ENCODE results near the gene SPRYD3.
"Not testable (repeated sequence)": the region's sequence is repeated elsewhere in the genome, so short reads cannot be mapped to it uniquely, and the experiment has no call there.

SPRYD3 gene

DNA sequence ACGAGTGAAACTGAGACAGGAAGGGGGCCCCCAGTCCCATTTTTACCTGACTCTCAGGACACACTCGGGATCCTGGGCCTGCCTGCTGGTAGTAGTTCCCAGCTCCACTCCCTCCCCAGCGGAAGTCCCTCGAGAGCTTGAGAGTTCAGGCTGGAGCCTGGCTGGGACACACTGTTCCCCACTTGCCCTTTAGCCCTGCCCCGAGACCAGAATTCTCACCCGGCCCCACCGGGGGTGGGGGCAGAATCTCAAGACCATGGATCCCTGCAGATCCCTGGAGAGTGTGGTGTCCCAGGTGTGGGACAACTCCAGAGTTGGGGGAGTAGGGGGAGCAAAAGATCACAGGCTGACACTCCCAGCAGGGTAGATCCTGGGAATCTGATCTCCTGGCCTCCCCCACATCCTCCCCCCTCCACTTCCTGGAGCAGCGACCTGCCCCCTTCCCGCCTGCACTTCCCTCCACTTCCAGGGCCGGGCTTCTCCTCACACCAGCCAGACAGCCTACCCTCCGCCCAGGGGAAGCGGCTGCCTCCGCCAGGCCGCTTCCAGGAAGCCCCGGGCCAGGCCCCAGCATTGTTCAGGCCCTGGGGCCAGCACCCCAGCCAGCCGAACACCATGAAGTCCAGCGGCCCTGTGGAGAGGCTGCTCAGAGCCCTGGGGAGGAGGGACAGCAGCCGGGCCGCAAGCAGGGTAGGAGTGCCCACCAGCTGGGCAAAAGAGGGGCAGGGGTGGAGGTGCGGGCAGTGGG lies 29.4 kb downstream of the SPRYD3 start, which contains the start of gene TNS2:
Gene TNS2 (plus strand): TSS at position 495 of the 748 bp plus-strand sequence. CDS start 121 bp downstream, at position 616.
- DNase-seq: no peak

DNA sequence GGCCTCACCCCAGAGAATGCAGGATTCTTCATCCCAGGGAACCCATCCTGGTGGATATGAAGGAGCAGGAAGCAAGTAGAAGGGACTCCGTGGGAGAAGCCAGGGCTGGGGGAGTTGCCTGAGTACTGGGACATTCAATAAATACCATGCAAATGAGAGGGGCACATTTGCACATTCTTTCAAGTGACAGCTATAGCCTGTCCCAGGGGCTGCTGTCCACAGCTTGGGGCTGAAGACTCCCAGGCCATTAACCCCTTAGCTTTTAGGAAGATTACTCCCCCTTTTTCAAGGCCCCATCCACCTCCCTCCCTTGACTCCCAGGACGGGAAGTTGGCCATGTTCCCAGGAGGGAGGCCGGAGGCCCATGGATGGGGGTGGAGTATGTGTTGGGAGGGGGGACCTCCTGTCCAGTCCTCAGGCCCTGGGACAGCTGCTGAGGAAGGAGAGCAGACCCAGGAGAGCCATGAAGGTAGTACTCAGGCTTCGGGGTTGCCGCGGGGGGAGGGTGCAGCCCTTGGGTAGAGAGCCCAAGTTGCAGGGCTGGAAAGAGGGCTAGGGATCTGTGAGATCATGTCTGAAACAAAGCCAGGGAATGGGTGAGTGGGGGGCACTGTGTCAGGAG lies 30.3 kb downstream of the SPRYD3 start:
- DNase-seq: no peak

DNA sequence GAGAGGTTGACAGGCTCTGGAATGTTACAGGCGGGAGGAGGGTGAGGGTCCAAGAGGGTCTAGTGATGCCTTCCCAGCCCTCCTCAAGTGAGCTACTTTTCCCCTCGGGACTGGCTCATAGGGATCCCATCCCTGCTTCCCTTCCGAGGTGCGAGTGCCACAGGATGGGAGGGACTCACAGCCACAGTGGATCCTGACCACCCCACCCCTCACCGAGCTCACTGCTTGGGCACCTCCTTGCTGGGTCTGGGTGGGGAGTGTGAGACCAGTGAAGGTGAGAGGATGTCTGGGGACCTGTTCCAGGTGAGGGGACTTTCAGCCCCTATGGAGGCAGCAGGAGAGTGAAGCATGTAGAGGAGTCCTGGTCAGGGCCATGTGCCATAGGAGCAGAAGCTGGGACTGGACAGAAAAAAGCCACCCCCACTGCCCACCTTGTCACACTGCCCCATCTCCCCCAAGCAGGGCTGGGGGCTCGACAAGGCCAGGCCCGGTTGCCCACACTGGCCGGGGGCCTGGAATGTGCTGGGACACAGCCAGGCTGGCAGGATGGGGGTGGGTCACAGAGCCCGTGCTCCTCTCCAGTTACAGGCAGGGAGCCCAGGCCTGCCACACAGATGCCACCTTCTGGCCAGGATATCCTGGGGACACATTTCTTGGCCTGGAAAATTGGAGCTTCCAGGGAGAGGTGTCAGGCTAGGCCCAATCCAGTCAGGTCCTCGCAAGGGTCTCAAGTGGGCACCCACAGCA lies 31.0 kb downstream of the SPRYD3 start:
- no peak for DNase-seq

DNA sequence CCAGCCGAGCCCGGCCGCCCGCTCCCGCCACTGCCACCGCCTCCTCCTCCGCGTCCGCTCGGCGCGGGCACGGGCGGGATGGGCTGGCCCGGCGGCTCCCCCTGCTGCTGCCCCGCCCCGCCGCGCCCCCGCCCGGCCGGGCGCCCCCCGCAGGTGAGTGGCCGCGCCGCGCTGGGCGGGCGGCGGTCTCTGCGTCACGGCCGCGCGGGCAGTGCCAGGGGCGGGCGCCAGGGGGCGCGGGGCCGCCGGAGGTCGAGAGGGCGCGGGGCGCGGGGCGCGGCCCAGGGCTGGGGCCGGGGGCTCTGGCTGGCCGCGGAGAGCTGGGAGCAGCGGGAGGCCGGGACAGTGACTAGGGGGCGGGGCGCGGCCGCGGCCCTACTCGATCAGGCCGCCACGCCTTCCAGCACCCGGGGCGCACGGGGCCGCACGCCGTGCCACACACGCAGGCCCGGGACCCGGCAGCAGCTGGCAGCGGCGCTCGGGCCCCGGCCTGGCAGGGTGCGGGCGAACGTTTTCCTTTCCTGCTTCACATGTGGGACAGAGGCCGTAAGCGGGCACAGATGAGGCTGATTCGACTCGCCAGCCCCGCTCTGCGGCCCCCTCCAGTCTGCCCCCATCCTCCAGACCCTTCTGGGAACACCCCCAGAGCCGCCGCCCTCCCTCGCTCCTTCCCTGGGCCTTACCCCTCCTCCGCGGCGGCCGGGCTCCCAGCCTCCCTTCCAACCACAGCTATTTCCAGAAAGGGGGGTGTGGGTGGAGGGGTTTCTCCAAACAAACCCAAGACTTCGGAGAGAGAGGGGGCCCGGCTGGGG lies 31.8 kb downstream of the SPRYD3 start:
- peak; percentile 45 for DNase-seq

DNA sequence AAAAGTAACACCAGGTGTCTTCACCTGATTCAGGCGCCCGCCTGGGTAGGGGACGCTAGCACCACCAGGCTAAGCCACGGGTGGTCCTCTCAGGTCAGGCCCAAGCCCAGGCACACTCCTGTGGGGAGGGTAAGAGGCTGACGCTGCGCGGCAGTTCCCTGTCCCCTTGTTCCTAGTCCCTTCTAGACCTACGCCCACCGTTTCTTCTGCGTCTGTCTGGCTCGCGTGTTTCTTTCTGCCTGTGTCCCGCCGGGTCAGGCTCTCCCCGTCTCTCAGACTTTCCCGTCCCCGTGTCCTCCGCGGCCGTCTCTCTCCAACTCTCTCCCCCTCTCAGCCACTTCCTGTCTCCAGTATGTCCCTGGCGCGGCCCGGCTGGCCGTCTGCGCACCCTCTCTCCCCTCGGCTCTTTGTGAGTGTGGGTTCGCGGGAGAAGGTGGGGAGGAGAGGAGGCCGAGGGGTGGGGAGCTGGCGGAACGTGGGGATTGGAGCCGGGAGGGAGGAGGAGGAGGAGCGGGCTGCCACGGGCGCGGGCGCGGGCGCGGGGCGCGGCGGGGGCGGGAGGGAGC lies 32.5 kb downstream of the SPRYD3 start:
- peak; percentile 44 for DNase-seq

DNA sequence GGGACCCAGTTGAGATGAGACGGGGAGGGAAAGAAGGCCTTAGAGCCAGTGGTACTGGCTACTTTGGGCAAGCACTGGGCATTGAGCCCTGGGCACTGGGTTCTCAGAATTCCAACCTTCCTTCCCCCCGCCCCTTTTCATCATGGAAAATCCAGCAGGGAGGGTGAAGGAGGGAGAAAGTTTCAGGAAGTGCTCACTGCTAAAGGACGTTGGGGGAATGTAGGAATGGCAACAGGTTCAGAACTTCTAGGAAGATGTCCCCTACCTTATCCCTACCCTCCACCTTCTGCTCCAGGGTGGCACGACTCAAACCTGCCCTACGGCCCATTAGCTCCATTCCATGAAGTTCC lies 33.5 kb downstream of the SPRYD3 start:
- no peak for DNase-seq

DNA sequence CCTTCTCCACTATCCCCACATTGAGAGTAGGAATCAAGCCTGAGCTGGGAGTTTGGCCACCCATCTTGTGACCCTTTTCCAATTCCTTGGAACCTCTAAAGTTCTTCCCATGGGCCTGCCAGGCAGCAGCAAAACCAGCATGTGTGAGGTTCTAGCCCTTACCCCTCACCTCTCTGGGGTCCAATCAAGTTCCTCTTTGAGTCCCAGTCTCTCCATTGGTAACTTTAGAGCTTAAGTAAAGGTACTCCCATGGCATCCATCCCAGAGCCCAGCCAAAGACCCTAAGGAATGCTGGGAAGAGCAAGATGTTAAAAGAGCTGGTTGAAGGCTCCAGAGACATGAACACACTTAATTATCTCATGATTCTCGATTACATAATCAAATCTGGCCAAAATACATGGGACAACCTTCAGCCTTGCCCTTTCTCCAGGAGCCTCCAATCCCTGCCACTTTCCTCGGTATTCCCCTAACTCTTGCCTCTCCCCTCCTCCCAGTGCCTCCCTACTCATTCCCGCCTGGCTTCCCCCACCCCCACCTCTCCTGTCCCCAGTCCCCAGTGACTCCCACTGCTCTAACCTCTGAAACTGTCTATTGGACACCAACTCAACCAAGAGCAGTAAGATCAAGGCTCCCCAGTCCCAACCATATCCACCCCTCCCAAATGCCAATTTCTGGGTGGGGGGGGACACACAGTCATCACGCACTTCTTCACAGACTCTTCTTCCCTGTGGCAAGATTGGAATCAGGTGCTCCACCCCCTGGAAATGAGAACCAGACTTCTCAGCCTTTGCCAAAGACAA lies 34.1 kb downstream of the SPRYD3 start:
- DNase-seq: no peak

DNA sequence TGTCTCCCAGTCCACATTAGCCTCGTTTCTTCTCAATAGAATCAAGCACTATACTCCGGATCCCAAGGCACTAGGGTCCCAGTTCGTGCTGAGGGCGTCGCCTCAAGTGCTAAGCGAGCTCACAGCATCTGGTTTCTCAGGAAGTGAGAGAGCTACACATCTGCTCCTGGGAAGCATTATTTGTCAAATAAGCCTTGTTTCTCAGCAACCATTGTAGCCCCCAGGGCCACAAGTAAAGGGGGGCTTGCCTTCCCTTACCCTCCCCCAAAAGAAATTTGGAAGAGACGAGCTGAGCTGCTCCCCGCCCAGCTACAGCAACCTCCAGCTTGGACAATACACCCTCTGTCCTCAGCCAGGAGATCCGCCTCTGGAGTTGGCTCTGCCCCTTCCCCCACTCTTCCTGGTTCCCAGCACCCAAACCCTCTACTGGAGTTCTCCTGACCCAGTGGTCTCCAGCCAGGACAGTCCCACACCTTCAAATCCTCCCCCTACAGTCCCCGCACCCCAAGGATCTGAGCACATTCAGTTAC lies 35.1 kb downstream of the SPRYD3 start:
- DNase-seq: no peak

DNA sequence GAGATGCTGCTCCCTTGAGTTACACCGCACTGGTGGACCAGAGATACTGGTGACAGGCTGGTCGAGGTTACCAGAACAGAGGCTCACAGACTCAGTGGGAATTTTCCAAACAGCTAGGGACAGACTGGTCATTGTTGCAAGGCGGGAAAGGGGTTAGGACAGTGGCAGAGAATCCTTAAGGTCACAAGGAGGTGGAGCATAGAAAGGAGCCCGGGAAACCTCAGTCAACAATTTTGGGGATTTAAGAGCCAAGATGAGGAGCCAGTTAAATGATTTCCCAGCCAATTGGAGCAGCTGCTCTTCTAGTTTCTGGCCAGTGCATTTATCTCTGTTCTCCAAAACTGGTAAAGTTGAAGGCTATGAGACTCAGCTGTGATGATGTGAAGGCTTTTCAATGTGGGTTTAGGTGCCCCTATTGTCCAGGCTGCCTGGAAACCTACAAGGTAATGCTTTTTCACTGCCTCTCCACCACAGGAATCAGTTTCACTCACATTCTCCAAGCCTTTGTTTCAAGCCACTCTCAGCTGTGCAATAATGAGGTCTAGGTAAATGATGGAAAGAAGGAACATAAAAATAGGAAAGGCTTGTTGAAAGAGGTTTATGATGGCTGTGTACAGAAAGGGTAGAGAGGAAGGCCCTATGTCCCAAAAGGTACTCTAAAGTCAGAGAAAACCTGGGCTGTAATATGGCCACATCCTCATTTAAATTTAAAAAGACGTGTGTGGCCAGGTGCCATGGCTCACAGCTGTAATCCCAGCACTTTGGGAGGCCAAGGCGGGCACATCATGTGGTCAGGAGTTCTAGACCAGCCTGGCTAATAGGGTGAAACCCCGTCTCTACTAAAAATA lies 36.4 kb downstream of the SPRYD3 start:
- no peak for DNase-seq

DNA sequence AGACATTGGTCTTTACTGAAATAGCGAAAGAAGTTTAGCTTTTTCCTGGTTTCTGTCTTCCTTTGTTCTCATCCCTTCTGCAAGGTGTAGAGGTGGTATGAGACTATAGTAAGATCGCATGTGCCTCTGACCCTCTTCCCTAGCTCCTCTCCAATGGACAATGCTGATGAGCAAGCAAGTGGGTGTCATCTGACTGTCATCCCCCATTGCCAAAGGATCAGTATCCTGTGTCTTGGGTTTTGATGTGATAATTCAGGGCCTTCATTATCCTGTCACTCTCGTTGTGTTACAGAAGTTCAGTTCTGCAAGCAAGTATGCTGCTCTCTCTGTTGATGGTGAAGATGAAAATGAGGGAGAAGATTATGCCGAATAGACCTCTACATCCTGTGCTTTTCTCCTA lies 39.3 kb downstream of the SPRYD3 start:
- no peak for DNase-seq

DNA sequence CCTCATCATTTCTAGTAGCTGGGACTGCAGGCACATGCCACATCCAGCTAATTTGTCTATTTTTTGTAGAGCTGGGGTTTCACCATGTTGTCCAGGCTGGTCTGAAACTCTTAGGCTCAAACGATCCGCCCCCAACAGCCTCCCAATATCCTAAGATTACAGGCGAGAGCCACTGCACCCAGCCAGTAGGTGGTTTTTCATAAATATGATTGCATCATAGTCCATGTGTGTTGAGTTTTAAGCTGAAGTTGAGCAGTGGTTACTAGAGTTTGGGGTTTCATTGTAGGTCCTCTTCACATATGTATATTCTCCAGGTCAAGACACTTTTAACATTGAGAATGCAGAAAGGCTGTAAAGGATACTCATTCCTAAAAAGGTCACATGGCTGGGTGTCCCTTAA lies 42.4 kb downstream of the SPRYD3 start:
- DNase-seq: no peak

DNA sequence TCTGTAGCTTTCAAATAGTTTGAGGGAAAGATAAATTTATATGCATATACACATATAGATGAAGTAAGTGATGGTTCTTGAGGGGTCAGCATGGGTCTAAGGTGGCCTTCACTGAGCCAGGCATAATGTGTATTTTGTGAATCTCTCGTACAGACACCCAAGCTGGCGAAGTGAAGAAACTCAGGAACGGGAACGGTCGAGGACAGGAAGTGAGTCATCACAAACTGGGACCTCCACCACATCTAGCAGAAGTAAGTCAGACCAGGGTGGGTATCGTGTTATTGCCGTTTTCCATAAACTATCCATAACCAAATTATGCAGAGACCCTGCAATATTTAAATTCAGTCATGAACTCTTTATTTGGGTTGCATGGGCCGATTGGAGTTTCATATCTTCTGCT lies 44.7 kb downstream of the SPRYD3 start:
- no peak for DNase-seq

DNA sequence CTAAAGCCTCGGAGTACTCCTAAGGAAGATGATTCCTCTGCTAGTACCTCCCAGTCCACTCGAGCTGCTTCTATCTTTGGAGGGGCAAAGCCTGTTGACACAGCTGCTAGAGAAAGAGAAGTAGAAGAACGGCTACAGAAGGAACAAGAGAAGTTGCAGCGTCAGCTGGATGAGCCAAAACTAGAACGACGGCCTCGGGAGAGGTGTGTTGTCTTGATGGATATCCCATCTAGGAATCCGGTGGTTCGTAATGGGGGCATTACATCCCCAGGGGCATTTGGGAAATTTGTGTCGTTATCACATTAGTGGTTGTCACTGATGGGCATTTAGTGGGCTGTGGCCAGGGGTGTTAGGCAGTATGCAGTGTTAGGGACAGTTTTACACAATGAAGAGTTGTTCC lies 45.4 kb downstream of the SPRYD3 start:
- not testable (repeated sequence) for DNase-seq

DNA sequence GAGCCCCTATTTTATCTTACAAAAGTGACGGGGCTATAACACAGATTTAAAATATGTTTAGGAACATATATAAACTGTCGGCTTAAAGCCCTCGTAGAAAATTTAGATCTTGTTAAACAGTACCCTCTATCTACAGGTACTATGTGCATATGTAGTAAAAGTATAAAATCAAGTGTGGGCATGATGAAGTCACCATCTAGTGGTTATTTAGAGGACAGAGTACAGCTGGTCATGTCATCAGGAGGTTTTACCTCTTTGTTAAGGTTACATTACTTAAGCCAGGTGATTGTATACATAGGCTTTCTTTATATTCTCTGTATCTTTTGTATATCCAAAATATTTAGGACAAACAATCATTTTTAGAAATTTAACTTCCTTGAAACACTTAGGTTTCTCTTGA lies 47.6 kb downstream of the SPRYD3 start:
- DNase-seq: no peak

DNA sequence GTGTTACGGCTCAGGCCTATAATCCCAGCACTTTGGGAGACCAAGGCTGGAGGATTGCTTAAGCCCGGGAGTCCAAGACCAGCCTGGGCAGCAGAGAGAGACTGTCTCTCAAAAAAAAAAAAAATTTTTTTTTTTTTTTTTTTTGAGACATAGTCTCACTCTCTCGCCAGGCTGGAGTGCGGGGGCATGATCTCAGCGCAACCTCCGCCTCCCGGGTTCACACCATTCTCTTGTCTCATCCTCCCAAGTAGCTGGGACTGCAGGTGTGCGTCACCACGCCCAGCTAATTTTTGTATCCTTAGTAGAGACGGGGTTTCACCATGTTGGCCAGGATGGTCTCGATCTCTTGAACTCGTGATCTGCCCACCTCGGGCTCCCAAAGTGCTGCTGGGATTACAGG lies 52.2 kb downstream of the SPRYD3 start:
- DNase-seq: not testable (repeated sequence)

DNA sequence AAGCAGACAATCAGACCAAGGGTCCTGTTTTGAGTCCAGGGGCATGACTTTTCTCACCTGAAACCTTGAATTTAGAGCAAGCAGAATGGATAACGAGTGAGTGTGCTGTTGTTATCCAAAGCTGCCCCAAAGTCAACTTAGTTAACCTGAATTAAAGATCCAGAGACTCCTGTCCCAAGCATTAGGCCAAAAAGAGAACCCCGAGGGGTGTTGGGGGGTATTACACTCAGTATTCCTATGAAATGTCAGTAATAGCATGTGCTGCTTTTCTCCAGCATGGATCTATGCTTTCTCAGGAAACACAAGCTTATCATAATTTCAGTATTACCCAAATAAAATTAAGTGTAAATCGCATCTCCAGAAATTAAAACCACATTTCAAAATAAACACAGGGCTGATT lies 53.9 kb downstream of the SPRYD3 start:
- DNase-seq: no peak

DNA sequence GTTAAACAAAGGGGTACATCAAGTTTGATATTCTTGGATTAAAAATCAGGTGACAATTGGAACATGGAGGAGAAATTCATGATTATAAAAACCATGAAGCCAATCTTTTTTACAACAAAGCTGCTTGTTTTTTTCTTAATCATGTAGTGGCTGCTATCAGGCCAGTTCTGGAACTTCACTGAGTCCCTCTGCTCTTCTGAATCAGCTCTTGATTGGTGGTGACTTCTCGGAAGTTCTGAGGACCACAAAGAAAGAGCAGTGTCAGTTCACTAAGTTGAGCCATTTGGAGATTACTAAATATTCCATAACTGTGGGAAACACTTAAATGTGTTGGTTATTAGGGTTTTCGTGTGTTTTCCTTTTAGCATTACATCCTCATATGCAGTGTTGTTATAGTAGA lies 64.5 kb downstream of the SPRYD3 start:
- no peak for DNase-seq
